Effector memory CD4-positive, alpha-beta T cell (primary cell): Measurements from ENCODE around the gene MEGF11.
"Not testable (repeated sequence)": the region's sequence is repeated elsewhere in the genome, so short reads cannot be mapped to it uniquely, and the experiment has no call there.

Source experiments
- DNase-seq, 3 donors: peaks; one replicate each; pipeline ENCODE4 v3.0.0-alpha.2; 2020
- H3K27ac ChIP-seq: 2 replicates; pipeline ENCODE4 v1.7.0; 2013; ENCODE audit warnings: mild to moderate bottlenecking, low read length, moderate library complexity; ENCODE audit not compliant: insufficient read depth, poor library complexity, severe bottlenecking
- H3K27me3 ChIP-seq: replicated peaks from 2 replicates; pipeline ENCODE4 v1.7.0; 2013; ENCODE audit warnings: mild to moderate bottlenecking, low read length; ENCODE audit not compliant: insufficient read depth, control insufficient read depth, poor library complexity, severe bottlenecking
- H3K36me3 ChIP-seq: 2 replicates; pipeline ENCODE4 v1.7.0; 2013; ENCODE audit warnings: mild to moderate bottlenecking, low read length, moderate library complexity; ENCODE audit not compliant: control insufficient read depth, insufficient read depth
- H3K4me1 ChIP-seq: 2 replicates; pipeline ENCODE4 v1.7.0; 2013; ENCODE audit warnings: low read length, mild to moderate bottlenecking; ENCODE audit not compliant: control insufficient read depth, insufficient read depth, poor library complexity, severe bottlenecking
- H3K4me3 ChIP-seq: 2 replicates; pipeline ENCODE4 v1.7.0; 2013; ENCODE audit warnings: low read length, low read depth, mild to moderate bottlenecking; ENCODE audit not compliant: insufficient read depth, poor library complexity, severe bottlenecking
- H3K9me3 ChIP-seq: 2 replicates; pipeline ENCODE4 v1.7.0; 2013; ENCODE audit warnings: mild to moderate bottlenecking, low read length, moderate library complexity; ENCODE audit not compliant: control insufficient read depth

MEGF11 gene

DNA sequence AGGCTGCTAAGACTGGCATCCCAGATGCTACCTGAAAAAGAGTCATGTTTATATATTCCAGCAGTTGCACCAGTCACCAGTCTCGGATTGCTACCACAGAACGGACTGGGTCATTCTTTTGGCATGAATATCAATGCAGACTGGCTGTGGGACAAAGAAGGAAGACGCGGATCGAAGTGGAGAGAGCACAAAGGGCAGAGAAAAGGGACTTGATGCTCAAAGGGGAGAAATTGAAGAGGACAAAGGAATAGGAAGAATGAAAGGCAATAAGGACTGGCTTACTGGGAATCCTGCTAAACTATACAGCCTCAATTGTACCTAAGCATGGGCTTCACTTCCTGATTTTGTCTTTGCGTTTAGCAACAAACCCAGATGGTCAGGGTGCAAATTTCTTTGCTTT, 24.5 kb upstream of the MEGF11 start:
- Histone ChIP-seq H3K4me3 (no peak overlapping the region), H3K36me3 (no peaks in the 10 kb centered on the region), H3K27me3 (no peaks in the 10 kb centered on the region), H3K4me1 (no peaks in the 10 kb centered on the region), H3K9me3 (no peaks in the 10 kb centered on the region), H3K27ac (no peak overlapping the region)
- DNase-seq: no peak

DNA sequence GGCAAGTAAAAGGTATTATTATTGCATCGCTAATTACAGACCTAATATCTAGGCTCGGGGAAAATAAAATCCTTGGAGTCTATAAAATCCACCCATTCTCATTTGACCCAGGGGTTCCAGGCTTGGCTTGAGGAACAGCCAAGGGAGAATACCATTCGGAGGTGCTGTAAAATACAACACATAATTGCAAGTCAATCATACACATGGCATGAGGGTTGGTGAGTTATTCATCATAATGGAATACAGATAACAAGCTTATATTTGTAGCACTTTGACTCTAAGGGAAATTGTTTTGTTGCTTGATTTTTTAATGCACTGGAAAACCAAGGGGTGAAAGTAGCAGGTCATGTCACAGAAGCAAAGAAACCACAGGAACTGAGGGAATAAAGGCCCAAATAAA, 23.0 kb upstream of the MEGF11 start:
- no peak for DNase-seq
- Histone ChIP-seq H3K27ac (no peak overlapping the region), H3K4me3 (no peak overlapping the region), H3K4me1 (no peaks in the 10 kb centered on the region), H3K27me3 (no peaks in the 10 kb centered on the region), H3K9me3 (no peaks in the 10 kb centered on the region), H3K36me3 (no peaks in the 10 kb centered on the region)

DNA sequence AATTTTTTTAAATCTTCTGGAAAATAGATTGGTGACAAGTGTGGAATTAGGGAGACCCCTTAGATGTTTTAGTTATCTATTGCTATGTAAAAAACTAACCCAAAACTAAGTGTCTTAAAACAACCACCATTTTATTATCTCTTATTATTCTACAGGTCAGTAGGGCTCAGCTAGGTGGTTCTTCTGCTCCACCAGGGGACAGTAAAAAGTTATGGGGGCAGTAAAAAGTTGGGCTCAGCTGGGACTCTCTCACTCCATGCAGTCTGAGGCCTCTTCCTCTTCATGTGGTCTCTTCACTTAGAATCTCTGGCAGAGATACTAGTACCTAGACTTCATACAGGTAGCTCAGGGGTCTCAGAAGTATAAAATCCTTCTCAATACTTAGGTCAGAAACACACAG, 21.8 kb upstream of the MEGF11 start:
- no peaks in the 10 kb centered on the region for H3K27me3 ChIP-seq
- H3K4me1 ChIP-seq: no peaks in the 10 kb centered on the region
- no peak overlapping the region for H3K4me3 ChIP-seq
- no peaks in the 10 kb centered on the region for H3K36me3 ChIP-seq
- DNase-seq: no peak
- H3K27ac ChIP-seq: no peak overlapping the region
- H3K9me3 ChIP-seq: no peaks in the 10 kb centered on the region

DNA sequence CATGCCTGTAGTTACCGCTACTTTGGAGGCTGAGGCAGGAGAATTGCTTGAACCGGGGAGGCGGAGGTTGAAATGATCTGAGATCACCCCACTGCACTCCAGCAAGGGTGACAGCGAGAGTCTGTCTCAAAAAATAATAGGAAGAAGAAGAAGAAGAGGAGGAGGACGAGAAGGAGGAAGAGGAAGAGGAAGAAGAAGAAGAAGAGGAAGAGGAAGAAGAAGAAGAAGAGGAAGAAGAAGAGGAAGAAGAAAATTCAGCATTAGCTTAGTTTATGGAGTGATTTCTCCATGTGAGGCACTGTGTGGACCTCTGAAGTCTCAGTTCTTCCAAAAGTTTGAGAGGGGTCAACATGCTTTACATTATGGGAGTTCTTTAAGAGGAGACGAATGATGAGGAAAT, 17.4 kb upstream of the MEGF11 start:
- Histone ChIP-seq H3K4me1 (no peaks in the 10 kb centered on the region), H3K4me3 (no peak overlapping the region), H3K27ac (no peak overlapping the region), H3K9me3 (no peaks in the 10 kb centered on the region), H3K36me3 (no peaks in the 10 kb centered on the region), H3K27me3 (no peaks in the 10 kb centered on the region)
- no peak for DNase-seq

DNA sequence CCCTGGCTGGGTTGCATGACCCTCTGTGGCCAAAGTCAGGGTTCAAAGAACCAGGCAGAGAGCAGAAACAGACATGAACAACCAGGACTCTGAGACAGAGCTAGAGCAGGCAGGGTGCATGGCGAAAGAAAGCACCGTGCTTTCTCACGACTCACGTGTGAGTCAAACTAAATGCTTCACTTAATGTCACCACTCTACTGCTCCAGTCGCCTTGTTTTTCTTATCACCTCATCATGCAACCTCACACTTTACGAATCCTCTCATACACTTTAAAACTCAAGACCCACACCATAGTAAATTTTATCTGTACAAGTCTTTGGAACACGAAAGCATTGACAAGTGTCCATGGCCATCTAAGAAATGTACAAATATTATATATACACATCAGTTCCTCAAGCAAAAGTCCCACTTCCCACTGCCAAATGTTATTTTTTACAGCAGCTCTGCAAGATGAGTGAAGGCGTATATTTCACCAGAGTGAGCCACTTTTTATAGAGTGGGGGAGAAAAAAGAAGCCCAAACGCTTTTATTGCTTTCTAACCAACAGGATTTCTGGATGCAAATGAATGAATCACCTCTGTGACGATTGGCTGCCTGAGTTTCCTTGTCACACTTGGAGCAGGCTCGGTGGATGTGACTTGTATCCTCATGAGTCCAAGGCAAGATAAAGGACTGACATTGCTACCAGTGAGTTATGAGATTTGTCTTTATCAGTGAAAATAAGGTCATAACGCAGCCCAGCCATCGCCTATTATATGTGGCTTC, 16.0 kb upstream of the MEGF11 start:
- no peak for DNase-seq
- no peaks in the 10 kb centered on the region for H3K36me3 ChIP-seq
- H3K9me3 ChIP-seq: no peaks in the 10 kb centered on the region
- H3K27me3 ChIP-seq: no peaks in the 10 kb centered on the region
- H3K4me3 ChIP-seq: no peak overlapping the region
- H3K27ac ChIP-seq: no peak overlapping the region
- H3K4me1 ChIP-seq: no peaks in the 10 kb centered on the region

DNA sequence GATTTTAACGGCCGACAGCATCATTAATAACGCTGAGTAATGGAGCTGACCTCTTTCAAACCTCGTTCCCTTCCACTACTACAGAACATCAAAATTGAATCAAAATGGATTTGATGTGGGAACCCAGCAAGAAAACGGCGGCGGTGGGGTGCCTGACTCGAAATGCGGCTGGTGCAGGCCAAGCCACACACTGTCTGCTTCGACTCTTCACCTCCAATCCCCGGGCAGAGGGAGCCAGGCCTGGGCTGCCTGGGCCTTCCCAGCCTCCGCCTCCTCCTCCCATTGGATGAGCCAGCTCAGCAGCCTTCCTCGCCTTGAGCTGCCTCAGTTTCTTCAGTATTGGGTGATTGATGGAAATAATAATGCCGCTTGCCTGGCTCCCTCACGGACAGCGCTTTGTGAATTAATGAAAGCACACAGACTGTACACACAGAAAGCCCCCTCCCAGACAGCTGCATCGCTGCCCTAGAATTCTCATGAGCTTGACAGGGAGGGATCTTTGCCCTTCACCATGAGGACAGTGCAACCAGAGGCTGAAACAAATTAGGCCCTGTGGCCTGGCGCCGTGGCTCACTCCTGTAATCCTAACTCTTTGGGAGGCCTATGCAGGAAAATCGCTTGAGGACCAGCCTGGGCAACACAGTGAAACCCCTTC, 11.4 kb upstream of the MEGF11 start:
- no peak for DNase-seq
- no peaks in the 10 kb centered on the region for H3K36me3 ChIP-seq
- H3K27me3 ChIP-seq: no peaks in the 10 kb centered on the region

DNA sequence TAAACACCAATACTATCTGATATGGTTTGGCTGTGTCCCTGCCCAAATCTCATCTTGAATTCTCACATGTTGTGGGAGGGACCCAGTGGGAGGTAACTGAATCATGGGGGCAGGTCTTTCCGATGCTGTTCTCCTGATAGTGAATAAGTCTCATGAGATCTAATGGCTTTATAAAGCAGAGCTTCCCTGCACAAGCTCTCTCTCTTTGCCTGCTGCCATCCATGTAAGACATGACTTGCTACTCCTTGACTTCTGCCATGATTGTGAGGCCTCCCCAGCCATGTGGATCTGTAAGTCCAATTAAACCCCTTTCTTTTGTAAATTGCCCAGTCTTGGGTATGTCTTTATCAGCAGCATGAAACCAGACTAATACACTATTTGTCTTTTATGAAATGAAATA, 9.3 kb upstream of the MEGF11 start:
- DNase-seq, H3K27ac ChIP-seq, H3K4me1 ChIP-seq, H3K27me3 ChIP-seq, H3K4me3 ChIP-seq, H3K9me3 ChIP-seq, H3K36me3 ChIP-seq: not testable (repeated sequence)

More for the DNA sequence above, 11.4 kb upstream of the MEGF11 start:
- Histone ChIP-seq H3K9me3 (no peaks in the 10 kb centered on the region), H3K4me1 (no peaks in the 10 kb centered on the region), H3K4me3 (no peak overlapping the region), H3K27ac (no peak overlapping the region)

DNA sequence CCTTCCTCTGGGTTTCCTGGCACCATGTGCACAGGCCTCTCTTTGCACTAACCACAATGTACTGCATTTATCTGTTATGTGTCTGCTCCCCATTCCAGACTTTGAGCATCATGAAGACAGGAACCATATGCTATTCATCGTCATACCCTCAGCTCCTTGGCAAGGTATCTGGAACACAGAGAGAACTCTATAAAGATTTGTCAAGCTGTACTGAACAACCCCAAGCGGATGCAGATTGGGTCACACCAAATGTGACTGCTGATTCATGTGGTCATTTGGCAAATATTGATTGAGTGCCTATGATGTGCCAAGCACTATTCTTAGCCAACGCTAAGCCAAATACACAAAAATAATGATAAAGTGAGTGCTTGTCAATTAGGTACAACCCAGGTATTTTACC, 7.5 kb upstream of the MEGF11 start:
- Histone ChIP-seq H3K36me3 (no peaks in the 10 kb centered on the region), H3K27ac (no peak overlapping the region), H3K27me3 (no peaks in the 10 kb centered on the region), H3K9me3 (no peaks in the 10 kb centered on the region), H3K4me3 (no peak overlapping the region), H3K4me1 (no peaks in the 10 kb centered on the region)
- DNase-seq: no peak

DNA sequence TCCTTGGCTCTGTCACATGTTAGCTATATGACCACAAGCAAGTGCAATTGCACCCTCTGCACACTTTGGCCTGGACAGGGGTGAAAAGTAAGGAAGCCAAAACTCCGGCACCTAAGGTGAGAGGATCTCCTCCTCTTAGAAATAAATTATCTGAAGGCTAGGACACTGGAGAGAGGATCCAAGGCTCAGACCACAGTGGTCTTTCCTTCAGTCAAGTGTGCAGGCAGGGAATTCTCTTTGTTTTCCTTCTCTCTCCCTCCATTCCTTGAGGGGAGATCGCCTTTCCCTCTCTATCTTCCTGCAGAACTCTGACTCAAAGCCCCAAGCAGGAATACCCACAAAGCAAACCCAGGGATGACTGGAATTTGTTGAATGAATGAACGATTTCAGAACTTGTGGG, 3.1 kb upstream of the MEGF11 start:
- no peaks in the 10 kb centered on the region for H3K9me3 ChIP-seq
- no peaks in the 10 kb centered on the region for H3K36me3 ChIP-seq
- DNase-seq: no peak
- H3K4me1 ChIP-seq: peaks cover 18% of the 10 kb centered on the region
- no peak overlapping the region for H3K4me3 ChIP-seq
- H3K27ac ChIP-seq: no peak overlapping the region
- peaks cover 37% of the 10 kb centered on the region for H3K27me3 ChIP-seq

DNA sequence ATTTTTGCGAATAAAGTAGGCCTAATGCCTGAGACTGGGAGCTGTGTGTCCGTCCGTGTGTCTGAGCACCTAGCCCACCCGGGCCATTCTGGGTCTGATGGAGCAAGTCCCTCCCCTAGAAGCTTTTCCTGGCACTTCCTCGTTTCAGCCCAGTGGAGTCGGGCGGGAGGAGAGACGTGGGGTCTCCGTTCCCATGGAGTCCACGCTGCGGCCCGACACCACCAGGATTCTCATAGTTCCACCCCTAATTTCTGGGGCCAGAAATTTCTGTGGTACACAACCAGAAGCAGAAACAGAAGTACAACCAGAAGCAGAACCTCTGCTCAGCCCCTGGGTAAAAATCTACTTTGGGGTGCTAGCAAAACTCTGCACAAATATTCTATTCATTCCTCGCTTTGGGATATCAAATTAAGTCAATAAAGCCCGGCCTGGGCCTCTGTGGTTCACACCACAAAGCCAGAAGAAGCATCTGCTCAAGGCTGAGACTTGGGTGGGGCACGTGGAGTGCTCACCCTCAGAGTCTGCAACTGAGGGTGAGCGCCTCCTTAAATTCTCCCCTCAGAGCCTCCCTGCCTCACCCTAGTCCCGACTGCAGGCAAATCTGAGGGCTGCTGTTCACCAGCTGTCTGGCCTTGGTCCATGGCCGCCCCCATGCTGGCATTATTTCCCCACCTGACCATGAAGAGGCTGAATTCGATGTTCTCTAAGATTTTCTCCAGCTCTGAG, 1.6 kb upstream of the MEGF11 start:
- Histone ChIP-seq H3K4me1 (peaks cover 21% of the 10 kb centered on the region), H3K36me3 (no peaks in the 10 kb centered on the region), H3K27ac (no peak overlapping the region), H3K4me3 (no peak overlapping the region), H3K27me3 (peaks cover 39% of the 10 kb centered on the region), H3K9me3 (no peaks in the 10 kb centered on the region)
- no peak for DNase-seq
